Measurements from ENCODE around the gene NDUFV1.

DNA sequence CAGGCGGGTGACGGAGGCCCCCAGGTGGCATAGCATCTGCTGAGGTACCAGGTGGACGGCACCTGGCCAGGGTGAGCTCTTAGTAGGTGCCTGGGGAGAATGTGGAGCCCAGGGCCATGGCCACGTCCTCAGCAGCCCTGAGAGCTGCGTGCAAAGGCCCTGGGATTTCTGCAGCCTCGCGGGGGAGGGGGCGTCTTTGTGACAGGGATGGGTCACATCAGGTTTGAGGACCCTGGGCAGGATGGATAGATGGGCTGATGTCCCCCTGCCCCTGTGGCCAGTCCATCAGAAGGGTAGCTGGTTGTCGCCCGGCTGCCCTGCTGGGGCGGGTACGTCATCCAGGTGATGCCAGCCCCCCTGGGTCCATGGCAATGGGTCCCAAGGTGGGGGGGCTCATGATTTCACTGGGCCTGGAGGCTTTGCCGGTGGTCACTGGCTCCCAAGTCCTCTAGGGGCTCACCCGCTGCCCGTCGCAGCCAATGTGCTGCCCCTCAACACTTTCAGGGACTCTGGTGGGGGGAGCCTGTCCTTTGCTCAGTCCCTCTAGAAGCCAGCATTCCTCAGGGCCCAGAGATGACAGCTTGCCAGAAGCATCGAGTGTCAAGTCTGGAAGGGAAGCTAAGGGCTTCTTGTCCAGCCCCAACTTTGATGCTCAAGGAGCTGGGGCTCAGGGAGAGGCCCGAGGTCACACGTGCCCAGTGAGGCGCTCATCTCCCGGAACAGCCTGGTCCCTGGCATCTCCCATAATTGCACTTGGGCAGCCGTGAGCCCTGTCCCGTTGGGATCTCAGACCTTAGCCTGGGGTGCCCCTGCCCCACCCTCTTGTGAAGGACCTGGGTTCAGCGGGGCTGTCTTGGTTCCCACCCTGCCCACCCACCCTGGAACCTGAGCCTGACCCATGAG, 32.0 kb downstream of the NDUFV1 start:
- TF ChIP-seq POLR2AphosphoS5 (IDR thresholded peaks at IDR 0.05; ENCODE audit: low read depth, low read length), result no peak
- TF ChIP-seq TAF1 (IDR thresholded peaks at IDR 0.05; ENCODE audit: low read depth, low read length), result no peak
- TF ChIP-seq POLR2A (IDR thresholded peaks at IDR 0.05; ENCODE audit: low read depth, low read length), result no peak
- TF ChIP-seq PAX5 (IDR thresholded peaks at IDR 0.05; ENCODE audit: insufficient read depth, low read length, severe bottlenecking), result no peak

Measured in GM12891 (cell line).